NCI-H446 (cell line): ENCODE measurements around the gene ZNF536.

Experiments used
- DNase-seq, 2 experiments: peaks; one replicate each; lab custom pipeline; 2025; lab: John Stamatoyannopoulos, UW

ZNF536 gene

DNA sequence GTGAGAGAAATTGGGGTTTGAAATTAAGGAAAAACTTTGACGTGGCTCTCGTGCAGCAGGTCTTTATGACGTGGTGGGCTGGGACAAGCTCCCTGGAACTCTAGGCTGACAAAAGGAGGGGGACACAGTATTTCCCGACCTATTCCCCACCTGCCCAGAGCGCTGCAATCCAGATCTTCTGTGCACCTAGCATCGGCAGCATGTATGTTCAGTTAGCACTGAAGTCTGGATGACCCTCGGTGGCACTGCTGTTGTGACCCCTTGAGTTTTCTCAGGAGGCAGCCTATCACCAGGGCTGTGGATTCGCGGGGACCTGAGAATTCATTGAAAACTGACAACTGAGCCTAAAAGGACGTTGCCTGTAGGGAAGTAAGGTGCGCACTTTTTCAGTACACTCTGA lies 9.1 kb upstream of the ZNF536 start:
- DNase-seq = no peak

- DNase-seq = no peak
Observed at GRCh38 chr19:30364866-30365800, 7.1 kb upstream of the ZNF536 start.

GRCh38 chr19:30366282-30366681 lies 5.9 kb upstream of the ZNF536 start:
- DNase-seq = no peak

DNA sequence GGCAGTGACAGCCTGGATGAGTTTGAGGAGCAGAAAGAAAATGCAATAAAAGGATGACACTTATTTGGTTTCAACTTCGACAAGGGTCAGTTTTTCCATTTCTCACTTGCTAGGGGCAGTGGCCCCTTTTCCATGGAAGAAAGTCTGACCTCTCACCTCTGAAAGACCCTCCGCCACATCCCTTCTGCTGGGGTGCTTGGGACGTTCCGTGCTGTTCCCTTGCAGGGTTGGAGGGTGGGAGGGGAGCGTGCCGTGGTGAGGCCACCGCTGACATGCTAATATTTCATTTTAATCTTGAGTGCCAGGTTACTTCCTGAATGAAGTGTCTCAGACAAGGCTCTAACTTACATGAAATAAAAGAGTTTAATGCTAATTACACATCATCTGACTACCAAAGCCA lies 5.2 kb upstream of the ZNF536 start:
- no peak for DNase-seq

DNA sequence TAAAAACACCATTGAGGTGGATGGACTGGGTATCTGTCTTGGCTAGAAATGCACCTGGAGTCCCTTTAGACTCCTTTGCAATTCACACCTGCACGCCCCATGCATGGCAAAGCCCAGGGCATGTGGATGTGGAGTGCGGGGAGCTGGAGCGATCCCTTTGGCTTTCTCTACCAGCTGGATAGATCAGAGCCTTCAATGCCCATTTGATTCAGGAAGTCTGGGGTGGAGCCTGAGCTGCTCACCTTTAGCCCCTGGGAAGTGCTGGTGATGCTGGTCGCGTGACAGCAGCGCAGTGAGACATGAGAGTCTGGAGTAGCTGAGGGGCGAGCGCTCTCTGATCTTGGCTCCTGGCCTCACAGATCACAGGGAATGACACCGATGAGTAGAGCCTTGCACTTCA lies 4.8 kb upstream of the ZNF536 start:
- no peak for DNase-seq

GRCh38 chr19:30369833-30370232 lies 2.4 kb upstream of the ZNF536 start:
- no peak for DNase-seq

DNA sequence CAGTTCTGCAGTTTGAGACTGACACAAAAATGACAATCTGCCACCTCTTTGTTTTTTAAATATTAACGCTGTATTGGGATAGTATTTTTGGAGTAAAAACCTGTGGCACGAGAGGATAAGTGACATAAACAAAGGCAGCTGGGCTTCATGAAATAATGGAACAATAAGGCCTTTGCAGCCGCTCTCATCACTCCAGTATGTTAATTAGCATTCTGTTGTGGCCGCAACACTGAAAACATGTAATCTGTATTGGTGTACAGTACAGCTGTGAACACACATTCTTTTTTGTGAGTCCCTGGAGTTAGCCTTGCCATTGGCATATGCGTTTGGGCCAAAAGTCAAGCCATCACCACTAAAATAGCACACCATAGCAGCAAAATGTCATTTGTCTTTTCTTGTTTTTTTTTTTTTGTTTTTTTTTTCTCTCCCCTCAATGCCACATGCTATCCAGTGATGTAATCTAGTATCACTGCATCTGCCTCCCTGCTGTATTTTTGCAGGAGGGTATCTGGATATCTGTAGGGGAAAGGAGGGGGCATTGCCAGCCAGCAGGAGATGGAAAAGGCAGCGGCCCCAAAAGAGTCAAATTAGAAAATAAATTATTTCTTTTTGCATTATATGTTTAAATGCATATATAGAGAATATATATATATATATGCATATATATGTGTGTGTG lies 885 bp upstream of the ZNF536 start:
- no peak for DNase-seq

- no peak for DNase-seq
Observed at GRCh38 chr19:30373593-30373992, 1.4 kb downstream of the ZNF536 start.

DNA sequence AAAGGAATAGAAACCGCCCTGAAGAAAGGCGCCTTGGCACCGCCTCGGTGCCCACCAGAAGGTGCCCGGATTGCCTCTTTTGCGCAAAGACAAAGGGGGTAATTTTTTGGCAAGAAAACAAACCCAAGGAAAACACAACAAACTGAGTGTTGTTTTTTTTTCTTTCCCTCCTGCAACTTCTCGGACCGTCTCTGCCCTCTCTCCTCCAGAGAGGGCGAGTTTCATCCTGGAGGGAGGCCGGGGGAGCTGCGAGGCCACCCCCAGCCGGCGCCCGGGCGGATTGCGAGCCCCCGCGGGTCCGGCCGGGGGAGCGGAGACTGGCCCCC lies 2.3 kb downstream of the ZNF536 start:
- DNase-seq = no peak

- DNase-seq = no peak
Observed at GRCh38 chr19:30374865-30375552, 2.8 kb downstream of the ZNF536 start.

DNA sequence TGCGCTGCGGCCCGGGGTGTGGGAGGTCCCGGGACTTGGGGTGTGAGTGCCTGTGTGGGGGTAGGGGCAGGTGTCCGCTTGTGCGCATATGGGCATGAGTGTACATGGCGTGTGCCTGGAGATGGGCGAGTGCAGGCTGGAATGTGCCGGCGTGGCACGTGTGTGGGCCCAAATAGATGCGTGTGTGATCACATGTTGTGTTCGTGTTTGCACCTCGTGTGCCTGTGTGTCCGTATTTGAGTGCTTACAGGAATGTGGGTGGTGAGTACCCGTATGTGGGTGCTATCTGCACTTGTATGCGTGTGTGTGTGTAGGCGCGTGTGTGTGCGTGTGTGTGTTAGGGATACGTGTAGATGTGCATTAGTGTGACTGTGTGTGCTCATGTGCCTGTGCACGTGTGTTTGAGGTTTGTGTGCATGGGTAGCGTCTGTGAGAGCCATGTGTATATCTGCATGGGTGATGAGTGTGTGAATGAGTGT lies 3.4 kb downstream of the ZNF536 start:
- no peak for DNase-seq

DNA sequence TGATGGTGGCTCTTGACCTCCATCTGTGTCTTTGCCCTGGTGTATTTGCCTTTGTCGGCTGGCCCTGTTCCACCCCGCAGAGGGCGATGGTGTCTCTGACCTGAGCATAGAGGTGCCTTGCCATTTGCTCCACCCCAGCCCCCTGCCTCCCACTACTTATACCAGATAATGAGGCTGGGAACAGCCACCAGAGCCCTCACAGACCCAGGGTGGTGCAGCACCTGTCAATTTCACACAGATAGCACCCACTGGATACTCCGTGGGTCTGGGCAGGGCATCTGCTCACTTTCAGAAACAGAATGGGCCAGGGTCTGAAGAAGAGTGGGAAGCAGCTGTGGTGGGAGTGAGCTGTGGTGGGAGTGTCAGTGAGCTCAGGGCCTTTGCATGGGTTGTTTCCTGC lies 4.1 kb downstream of the ZNF536 start:
- DNase-seq = no peak

GRCh38 chr19:30376826-30377425 lies 4.7 kb downstream of the ZNF536 start:
- no peak for DNase-seq

DNA sequence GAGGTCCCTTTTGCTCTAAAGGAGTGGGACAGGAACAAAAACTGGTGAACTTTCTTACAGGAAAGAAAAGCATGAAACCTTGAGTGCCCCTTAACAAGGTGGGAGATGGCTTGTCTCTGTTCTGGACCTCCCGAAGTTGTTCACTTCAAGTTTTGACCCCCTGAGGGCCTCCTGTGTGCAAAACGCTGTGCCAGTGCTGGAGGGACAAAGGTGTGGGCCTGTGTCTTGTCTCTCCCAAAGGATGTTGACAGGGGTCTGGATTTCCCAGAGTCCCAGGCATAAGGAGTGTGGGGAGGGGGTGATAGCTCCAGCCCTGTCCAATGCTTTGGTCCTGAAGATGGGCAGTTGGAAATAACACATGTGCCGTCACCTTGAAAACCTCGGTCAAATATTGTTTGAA lies 6.5 kb downstream of the ZNF536 start:
- no peak for DNase-seq

- DNase-seq = no peak
Observed at GRCh38 chr19:30379841-30380610, 7.8 kb downstream of the ZNF536 start.

- no peak for DNase-seq
Observed at GRCh38 chr19:30381366-30381765, 9.2 kb downstream of the ZNF536 start.

DNA sequence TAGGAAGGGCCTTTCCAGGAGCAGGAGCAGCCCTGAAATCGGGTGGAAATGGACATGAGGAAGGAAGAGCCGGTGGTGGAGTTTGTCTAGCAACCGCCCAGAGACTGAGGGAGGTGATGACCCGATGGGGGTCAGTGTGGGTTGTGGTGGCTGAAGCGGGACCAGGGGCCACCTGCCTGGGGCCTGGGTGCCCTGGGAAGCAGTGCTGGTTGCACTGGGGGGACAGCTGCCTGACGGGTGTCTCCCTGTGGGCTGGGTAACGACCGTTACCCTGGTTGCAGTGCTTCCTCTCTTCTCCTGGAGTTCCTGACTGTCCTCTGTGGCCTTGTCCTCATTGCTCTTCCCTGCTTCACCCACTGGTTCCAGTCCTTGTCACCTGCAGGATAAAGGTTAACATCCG lies 13.0 kb downstream of the ZNF536 start:
- no peak for DNase-seq

DNA sequence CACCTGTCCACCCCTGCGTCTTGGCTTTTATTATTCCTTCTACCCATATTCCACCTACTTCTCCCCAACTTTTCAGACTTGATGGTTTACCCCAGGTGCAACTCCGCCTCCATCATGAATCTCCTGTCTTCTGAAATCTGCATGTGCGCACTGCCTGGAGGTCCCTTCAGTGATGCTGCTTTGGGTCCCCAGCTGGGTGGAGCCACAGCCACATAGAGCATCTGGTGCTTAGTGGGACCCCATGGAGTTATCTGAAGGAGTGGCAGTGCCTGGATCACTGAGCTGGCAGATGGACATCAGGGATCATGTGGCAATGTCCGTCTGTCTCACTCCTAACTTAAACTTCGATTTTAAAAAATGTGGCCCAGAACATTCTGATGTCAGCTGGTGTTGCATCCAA lies 13.5 kb downstream of the ZNF536 start:
- DNase-seq = no peak

DNA sequence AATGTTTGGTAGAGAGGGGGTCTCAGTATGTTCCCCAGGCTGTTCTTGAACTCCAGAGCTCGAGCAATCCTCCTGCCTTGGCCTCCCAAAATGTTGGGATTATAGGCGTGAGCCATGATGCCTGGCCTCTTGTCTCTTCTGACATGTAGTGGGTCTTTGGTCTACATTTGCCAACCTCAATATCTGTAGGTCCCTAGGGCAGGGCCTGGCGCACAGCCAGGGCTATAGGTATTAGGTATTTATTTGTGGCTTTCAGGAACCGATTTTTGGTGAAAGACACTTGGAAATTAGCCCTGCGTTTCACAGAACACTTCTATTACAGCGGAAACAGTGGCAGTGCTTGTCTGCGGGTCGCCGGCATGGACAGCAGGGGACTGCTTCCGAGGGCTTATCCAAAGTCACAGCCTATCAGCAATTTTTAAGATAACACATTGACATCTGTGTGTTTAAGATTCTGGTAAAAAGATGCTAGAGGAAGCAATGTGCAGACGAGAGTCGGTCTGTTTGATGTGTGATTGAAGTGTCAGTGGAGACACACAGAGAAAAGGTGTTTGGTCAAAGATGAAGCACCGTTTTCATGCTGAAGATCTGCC lies 14.5 kb downstream of the ZNF536 start:
- DNase-seq = no peak

- DNase-seq = no peak
Observed at GRCh38 chr19:30387311-30388115, 15.3 kb downstream of the ZNF536 start.
